HG02943 (cell line): ENCODE measurements around the gene VMP1.
"Not testable (repeated sequence)": the region's sequence is repeated elsewhere in the genome, so short reads cannot be mapped to it uniquely, and the experiment has no call there.

ENCODE experiments used
- ATAC-seq: cut with Tn5 transposase; IDR thresholded peaks from one replicate; pipeline ENCODE4 v1.9.1; 2021; ENCODE audit warnings: mild to moderate bottlenecking, low read depth, moderate library complexity; ENCODE audit not compliant: unreplicated experiment

Gene VMP1

GRCh38 chr17:59853168-59853918 lies 145.9 kb downstream of the VMP1 start:
- no peak for ATAC-seq

DNA sequence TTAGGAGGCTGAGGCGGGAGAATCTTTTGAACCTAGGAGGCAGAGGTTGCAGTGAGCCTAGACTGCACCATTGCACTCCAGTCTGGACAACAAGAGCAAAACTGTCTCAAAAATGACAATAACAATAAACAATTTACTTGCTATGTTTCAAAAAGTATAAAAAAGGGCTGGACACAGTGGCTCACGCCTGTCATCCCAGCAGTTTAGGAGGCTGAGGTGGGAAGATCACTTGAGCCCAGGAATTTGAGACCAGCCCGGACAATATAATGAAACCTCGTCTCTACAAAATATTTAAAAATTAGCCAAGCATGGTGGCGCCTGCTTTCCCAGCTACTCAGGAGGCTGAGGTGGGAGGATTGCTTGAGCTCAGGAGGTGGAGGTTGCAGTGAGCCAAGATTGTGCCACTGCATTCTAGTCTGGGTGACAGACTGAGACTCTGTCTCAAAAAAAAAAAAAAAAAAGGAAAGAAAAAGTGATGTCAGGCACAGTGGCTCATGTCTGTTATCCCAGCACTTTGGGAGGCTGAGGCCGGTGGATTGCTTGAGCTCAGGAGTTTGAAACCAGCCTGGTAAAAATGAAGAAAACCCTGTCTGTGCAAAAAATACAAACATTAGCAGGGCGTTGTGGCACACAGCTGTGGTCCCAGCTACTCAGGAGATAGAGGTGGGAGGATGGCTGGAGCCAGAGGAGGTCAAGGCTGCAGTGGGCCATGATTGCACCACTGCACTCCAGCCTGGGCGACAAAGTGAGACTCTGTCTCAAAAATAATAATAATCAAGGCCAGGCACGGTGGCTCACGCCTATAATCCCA lies 146.7 kb downstream of the VMP1 start:
- ATAC-seq = not testable (repeated sequence)

- no peak for ATAC-seq
Measured at GRCh38 chr17:59856859-59857794, 149.7 kb downstream of the VMP1 start.

DNA sequence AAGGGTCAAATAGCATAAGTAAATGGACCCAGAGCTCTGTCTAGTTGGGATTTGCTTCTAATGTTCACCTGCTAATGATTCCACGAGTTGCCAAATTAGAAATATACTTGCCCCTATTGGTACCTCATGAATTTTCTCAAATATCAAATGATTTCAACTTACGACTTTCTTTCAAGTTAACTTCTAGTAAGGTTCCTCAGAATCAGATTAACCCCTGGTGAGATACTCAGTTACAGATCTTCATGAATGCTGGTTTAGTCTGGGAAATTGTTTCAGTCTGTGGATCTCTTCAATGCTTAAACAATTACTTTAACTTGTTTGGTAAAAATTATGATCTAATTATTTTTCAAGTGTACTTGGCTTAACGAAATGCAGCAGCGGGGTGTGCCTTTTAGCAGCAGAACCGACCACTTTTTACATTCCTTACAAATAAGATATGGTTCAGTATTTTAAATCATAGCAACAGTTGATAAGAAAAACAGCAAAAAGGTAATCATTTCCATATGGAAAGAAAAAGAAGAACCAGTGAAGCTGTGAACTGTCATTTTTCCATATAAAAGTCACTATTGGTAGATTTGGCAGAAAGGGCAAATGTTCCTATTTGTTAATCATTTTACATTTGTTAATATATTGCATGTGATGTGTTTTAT lies 150.8 kb downstream of the VMP1 start:
- ATAC-seq = no peak

- no peak for ATAC-seq
Measured at GRCh38 chr17:59858932-59859331, 151.5 kb downstream of the VMP1 start.

- no peak for ATAC-seq
Measured at GRCh38 chr17:59859444-59860025, 152.1 kb downstream of the VMP1 start.

GRCh38 chr17:59863616-59864015 lies 156.2 kb downstream of the VMP1 start:
- ATAC-seq = no peak

- no peak for ATAC-seq
Measured at GRCh38 chr17:59869941-59870218, 162.4 kb downstream of the VMP1 start.

GRCh38 chr17:59870482-59870881 lies 163.0 kb downstream of the VMP1 start:
- no peak for ATAC-seq

GRCh38 chr17:59872351-59872750 lies 164.9 kb downstream of the VMP1 start:
- ATAC-seq = no peak

DNA sequence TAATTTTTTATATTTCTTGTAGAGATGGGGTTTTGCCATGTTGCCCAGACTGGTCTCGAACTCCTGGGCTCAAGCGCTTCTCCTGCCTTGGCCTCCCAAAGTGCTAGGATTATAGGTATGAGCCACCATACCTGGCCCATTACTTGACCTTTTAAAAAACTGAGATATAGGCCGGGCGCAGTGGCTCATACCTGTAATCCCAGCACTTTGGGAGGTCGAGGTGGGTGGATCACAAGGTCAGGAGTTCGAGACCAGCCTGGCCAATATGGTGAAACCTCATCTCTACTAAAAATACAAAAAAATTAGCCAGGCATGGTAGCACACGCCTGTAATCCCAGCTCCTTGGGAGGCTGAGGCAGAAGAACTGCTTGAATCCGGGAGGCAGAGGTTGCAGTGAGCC lies 166.0 kb downstream of the VMP1 start:
- not testable (repeated sequence) for ATAC-seq

DNA sequence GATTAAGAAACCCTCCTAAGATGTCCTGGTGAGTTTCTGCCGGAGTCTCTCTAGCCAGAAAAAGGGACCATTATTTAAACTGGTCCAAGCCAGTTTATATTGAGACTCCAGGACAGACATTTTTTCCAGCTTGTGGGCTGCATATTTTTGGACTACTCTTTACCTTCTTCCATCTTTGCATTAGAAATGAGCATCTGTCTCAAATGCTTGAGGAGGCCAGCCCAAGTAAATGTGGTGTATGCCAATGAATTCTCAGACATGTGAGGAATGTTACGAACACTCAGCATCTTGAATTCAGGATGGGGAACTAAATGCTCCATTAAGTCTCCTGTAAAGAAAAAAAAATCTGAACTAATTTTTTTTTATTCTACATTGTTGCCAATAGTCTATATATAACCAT lies 166.9 kb downstream of the VMP1 start:
- no peak for ATAC-seq

DNA sequence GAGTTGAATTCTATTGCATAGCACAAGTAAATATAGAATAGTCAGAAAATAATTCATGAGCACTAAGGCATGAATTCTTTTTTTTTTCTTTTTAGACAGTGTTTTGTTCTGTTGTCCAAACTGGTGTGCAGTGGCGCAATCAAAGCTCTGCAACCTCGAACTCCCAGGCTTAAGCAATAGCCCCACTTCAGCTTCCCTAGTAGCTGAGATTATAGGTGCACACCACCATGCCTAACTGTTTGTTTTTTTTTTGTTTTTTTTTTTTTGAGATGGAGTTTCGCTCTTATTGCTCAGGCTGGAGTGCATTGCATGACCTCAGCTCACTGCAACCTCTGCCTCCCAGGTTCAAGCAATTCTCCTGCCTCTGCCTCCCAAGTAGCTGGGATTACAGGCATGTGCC lies 168.7 kb downstream of the VMP1 start:
- ATAC-seq = no peak

- no peak for ATAC-seq
Measured at GRCh38 chr17:59877965-59878364, 170.5 kb downstream of the VMP1 start.

DNA sequence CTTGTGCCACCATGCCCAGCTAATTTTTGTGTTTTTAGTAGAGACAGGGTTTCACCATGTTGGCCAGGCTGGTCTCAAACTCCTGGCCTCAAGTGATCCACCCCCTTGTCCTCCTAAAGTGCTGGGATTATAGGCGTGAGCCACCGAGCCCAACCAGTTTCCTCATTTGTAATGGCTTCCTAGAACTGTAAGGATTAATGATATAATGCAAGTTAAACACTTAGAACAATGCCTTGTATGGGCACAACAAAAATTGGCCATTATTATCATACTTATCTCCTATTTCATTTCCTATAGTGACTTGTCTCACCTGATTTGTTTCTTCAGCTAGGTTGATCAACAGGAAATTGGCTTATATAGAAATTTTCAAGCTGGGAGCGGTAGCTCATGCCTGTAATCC lies 171.2 kb downstream of the VMP1 start:
- no peak for ATAC-seq

DNA sequence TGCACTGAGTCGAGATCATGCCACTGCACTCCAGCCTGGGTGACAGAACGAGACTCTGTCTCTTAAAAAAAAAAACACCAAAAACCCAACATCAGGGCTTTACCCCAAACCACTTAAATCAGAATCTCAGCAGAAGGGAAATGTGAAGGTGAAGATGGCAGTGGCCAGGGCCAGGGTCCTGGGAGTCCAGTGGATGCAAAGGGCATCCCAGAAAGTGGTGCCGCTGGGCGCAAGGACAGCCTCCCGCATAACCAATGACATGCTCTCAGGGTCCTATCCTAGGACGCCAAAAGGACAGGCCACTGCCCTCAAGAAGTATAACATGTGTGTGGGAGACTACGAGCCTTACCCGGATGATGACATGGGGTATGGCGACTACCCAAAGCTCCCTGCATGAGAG lies 177.4 kb downstream of the VMP1 start:
- ATAC-seq = no peak

DNA sequence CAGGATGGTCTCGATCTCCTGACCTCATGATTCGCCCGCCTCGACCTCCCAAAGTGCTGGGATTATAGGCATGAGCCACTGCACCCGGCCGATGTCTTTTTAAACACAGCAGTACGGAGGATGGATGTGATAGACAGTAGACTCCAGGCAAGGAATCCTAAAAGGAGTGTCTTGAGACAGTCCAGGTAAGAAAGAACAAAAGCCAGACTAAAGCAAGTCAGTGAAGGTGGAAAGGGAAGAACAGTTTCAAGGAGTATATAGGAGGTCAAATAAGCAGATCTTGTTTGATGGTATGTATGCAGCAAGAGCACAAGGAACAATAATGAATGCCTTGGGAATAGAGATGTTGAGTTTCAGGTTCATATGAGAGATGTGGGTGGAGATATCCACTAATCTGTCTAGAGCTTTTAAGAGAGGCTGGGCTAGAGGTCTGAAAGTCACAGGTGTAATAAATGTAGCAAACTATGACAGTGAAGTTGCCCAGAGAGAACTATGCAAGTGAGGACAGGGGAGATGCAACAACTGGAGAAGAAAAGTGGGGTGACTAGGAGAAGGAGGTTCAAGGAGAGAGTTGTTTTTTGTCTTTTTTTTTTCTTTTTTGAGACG lies 180.8 kb downstream of the VMP1 start:
- no peak for ATAC-seq

GRCh38 chr17:59890720-59891119 lies 183.3 kb downstream of the VMP1 start:
- ATAC-seq = no peak
